CD4-positive, alpha-beta memory T cell (primary cell): ENCODE data around the gene PRKAG3. TPM values are rescaled to one million over a fixed set of nuclear protein-coding genes. Genes with fewer than 3 reads are reported as not detected.

Experiments used
- CTCF ChIA-PET: fragments of 350-600 bp; sonication (Branson Sonifier 250); formaldehyde crosslinking; loops from one replicate; lab custom pipeline; 2021; ENCODE audit warnings: inconsistent platforms; ENCODE audit not compliant: partially characterized antibody; lab: Charles Lee
- POLR2A ChIA-PET: fragments of 350-600 bp; sonication (Branson Sonifier 250); formaldehyde crosslinking; loops from one replicate; lab custom pipeline; 2021; ENCODE audit not compliant: partially characterized antibody; lab: Charles Lee
- DNase-seq, 5 donors: peaks; one replicate each; pipeline versions ENCODE4 v3.0.0 to v3.0.0-alpha.2; 2020 to 2022; ENCODE audit warnings: mixed read lengths in 1 of 5
- H3K27ac ChIP-seq: one replicate; pipeline ENCODE4 v1.7.0; 2013; ENCODE audit warnings: low read depth, low read length
- H3K27me3 ChIP-seq: 2 replicates; pipeline ENCODE4 v1.7.0; 2013; ENCODE audit warnings: mild to moderate bottlenecking, low read length, moderate library complexity; ENCODE audit not compliant: insufficient read depth
- H3K36me3 ChIP-seq: 2 replicates; pipeline ENCODE4 v1.7.0; 2013; ENCODE audit warnings: mild to moderate bottlenecking, low read length, moderate library complexity; ENCODE audit not compliant: insufficient read depth
- H3K4me1 ChIP-seq: 2 replicates; pipeline ENCODE4 v1.7.0; 2013; ENCODE audit warnings: mild to moderate bottlenecking, low read length, moderate library complexity; ENCODE audit not compliant: insufficient read depth
- H3K4me3 ChIP-seq, 2 donors: one replicate each; pipeline ENCODE4 v1.7.0; 2013; ENCODE audit warnings: low read length in 2 of 2, mild to moderate bottlenecking in 1 of 2
- H3K9me3 ChIP-seq, 2 donors: one replicate each; pipeline ENCODE4 v1.7.0; 2013; ENCODE audit warnings: low read length in 2 of 2, control low read depth in 1 of 2; ENCODE audit not compliant: control insufficient read depth in 1 of 2
- H3K27ac Mint-ChIP-seq, 7 donors: one replicate each; pipeline ENCODE4 v1.8.0; 2020 to 2021; ENCODE audit warnings: mixed read lengths in 7 of 7, mild to moderate bottlenecking in 6 of 7, inconsistent platforms in 3 of 7, moderate library complexity in 3 of 7
- H3K27me3 Mint-ChIP-seq, 2 donors: one replicate each; pipeline ENCODE4 v1.8.0; 2020 to 2021; ENCODE audit warnings: mixed read lengths in 2 of 2
- H3K36me3 Mint-ChIP-seq, 2 donors: one replicate each; pipeline ENCODE4 v1.8.0; 2020 to 2021; ENCODE audit warnings: mixed read lengths in 2 of 2, inconsistent platforms in 1 of 2, mild to moderate bottlenecking in 1 of 2
- H3K4me1 Mint-ChIP-seq, 4 donors: one replicate each; pipeline ENCODE4 v1.8.0; 2020 to 2021; ENCODE audit warnings: mixed read lengths in 4 of 4, mild to moderate bottlenecking in 1 of 4
- H3K4me3 Mint-ChIP-seq, 8 donors: one replicate each; pipeline ENCODE4 v1.8.0; 2020 to 2021; ENCODE audit warnings: mixed read lengths in 8 of 8, mild to moderate bottlenecking in 7 of 8, moderate library complexity in 6 of 8, inconsistent platforms in 3 of 8
- H3K9me3 Mint-ChIP-seq, 8 donors: one replicate each; pipeline ENCODE4 v1.8.0; 2020 to 2021; ENCODE audit warnings: mixed read lengths in 8 of 8, mild to moderate bottlenecking in 5 of 8, inconsistent platforms in 3 of 8, moderate library complexity in 1 of 8
- intact Hi-C: fragments of 100-400 bp; cut with micrococcal nuclease; formaldehyde crosslinking; loops from one replicate; pipeline ENCODE4 v1.15.1; 2023
- polyA plus RNA-seq, 2 donors: library from polyadenylated mRNA; unstranded; fragments of 300-500 nt; fragmentation: Illumina TruSeq; gene quantifications; one replicate each; pipeline ENCODE4 v1.2.3, GENCODE V29; 2021
- total RNA-seq, 2 experiments: library from RNA; stranded (reverse); gene quantifications; one replicate each; pipeline ENCODE4 v1.2.3, GENCODE V29; 2021

PRKAG3 gene
- total RNA-seq (not detected), polyA plus RNA-seq (not detected)

- Histone ChIP-seq H3K27ac (no peak within 1 kb of the TSS), H3K36me3 (no peaks in the 10 kb centered on the region), H3K9me3 (no peaks in the 10 kb centered on the region), H3K4me1 (no peaks in the 10 kb centered on the region), H3K27me3 (no peaks in the 10 kb centered on the region), H3K4me3 (no peak within 1 kb of the TSS)
- peak within 1 kb of the TSS in 2 of 7 donors; percentile 48 to 68 for H3K27ac Mint-ChIP-seq
- H3K4me3 Mint-ChIP-seq: no peak within 1 kb of the TSS
- CTCF ChIA-PET: no interaction called here
- no peaks in the 10 kb centered on the region for H3K4me1 Mint-ChIP-seq
- no peak for DNase-seq
- intact Hi-C loops: no loop called here
- H3K27me3 Mint-ChIP-seq: peaks cover 27 to 44% of the 10 kb centered on the region in 2 donors
- H3K36me3 Mint-ChIP-seq: no peaks in the 10 kb centered on the region
- POLR2A ChIA-PET: no interaction called here
- H3K9me3 Mint-ChIP-seq: peaks cover 0 to 3% (median 0%) of the 10 kb centered on the region in 8 donors
Observed at GRCh38 chr2:218831378-218831990, at the start of gene PRKAG3. TSS of gene PRKAG3 (minus strand) at chr2:218831803.

GRCh38 chr2:218880859-218881594, 49.4 kb upstream of the PRKAG3 start:
- CTCF ChIA-PET: interaction anchor here (0.6 to 16.6 kb wide), 3 partner anchors 17 to 588 kb away, joined by 4 to 1167 read pairs (median 91); no protein-coding TSS in a partner anchor
- peaks cover 73% of the 10 kb centered on the region for H3K4me1 ChIP-seq

GRCh38 chr2:218880102-218880858, 48.7 kb upstream of the PRKAG3 start, which contains the start of gene WNT10A:
TSS of gene WNT10A (plus strand) at chr2:218880852. CDS start at chr2:218880996, 144 bp downstream.
- peak within 1 kb of the TSS; percentile 96 to 98 (median 97) for H3K27ac Mint-ChIP-seq
- ChIA-PET CTCF (interaction anchor here (0.6 to 16.6 kb wide), 5 partner anchors 7 to 587 kb away, joined by 4 to 1167 read pairs (median 87); no protein-coding TSS in a partner anchor), POLR2A (interaction anchor here (0.5 to 16.5 kb wide), 10 partner anchors 8 to 414 kb away, joined by 3 to 667 read pairs (median 4); partner anchors contain the start of gene TTLL4)
- Histone ChIP-seq H3K27me3 (no peaks in the 10 kb centered on the region), H3K9me3 (no peaks in the 10 kb centered on the region), H3K4me3 (peak within 1 kb of the TSS; percentile 44 to 77), H3K27ac (peak within 1 kb of the TSS; percentile 75), H3K4me1 (peaks cover 66% of the 10 kb centered on the region), H3K36me3 (no peaks in the 10 kb centered on the region)
- peaks cover 0 to 6% of the 10 kb centered on the region in 2 donors for H3K36me3 Mint-ChIP-seq
- H3K9me3 Mint-ChIP-seq: no peaks in the 10 kb centered on the region
- peaks cover 4 to 9% of the 10 kb centered on the region in 2 donors for H3K27me3 Mint-ChIP-seq
- H3K4me1 Mint-ChIP-seq: peaks cover 38 to 63% (median 55%) of the 10 kb centered on the region in 4 donors
- peak within 1 kb of the TSS; percentile 87 to 97 (median 92) for H3K4me3 Mint-ChIP-seq
- intact Hi-C loops: loop anchor here (1.0 kb wide), 3 partner anchors 12 to 170 kb away; partner anchors contain the start of gene TTLL4
- DNase-seq: peak; percentile 85 to 97 (median 87)

More at GRCh38 chr2:218880859-218881594, 49.4 kb upstream of the PRKAG3 start:
- H3K36me3 Mint-ChIP-seq: peaks cover 0 to 6% of the 10 kb centered on the region in 2 donors
- Histone ChIP-seq H3K9me3 (no peaks in the 10 kb centered on the region), H3K27me3 (no peaks in the 10 kb centered on the region), H3K4me3 (peak overlapping the region; percentile 43 to 77), H3K27ac (peak overlapping the region; percentile 75), H3K36me3 (no peaks in the 10 kb centered on the region)
- peak overlapping the region; percentile 67 to 97 (median 93) for H3K27ac Mint-ChIP-seq
- DNase-seq: peak in 1 of 5 donors; percentile 64
- intact Hi-C loops: loop anchor here (1.0 kb wide), 3 partner anchors 11 to 171 kb away; partner anchors contain the start of gene TTLL4
- peaks cover 41 to 71% (median 59%) of the 10 kb centered on the region in 4 donors for H3K4me1 Mint-ChIP-seq
- POLR2A ChIA-PET: interaction anchor here (0.5 to 16.5 kb wide), 9 partner anchors 7 to 414 kb away, joined by 3 to 667 read pairs (median 4); partner anchors contain the start of gene TTLL4
- peaks cover 2 to 5% of the 10 kb centered on the region in 2 donors for H3K27me3 Mint-ChIP-seq
- H3K9me3 Mint-ChIP-seq: no peaks in the 10 kb centered on the region
- peak overlapping the region; percentile 67 to 95 (median 86) for H3K4me3 Mint-ChIP-seq

- ChIA-PET POLR2A (interaction anchor here (1.0 to 16.5 kb wide), 7 partner anchors 8 to 209 kb away, joined by 3 to 667 read pairs (median 7); partner anchors contain the start of gene TTLL4), CTCF (interaction anchor here (1.3 to 16.6 kb wide), 4 partner anchors 7 to 415 kb away, joined by 4 to 1167 read pairs (median 89); no protein-coding TSS in a partner anchor)
- H3K4me1 ChIP-seq: peaks cover 61% of the 10 kb centered on the region
- H3K4me1 Mint-ChIP-seq: peaks cover 35 to 60% (median 49%) of the 10 kb centered on the region in 4 donors
- peaks cover 0 to 6% of the 10 kb centered on the region in 2 donors for H3K36me3 Mint-ChIP-seq
- H3K27ac ChIP-seq: peak overlapping the region; percentile 75
- H3K9me3 Mint-ChIP-seq: no peaks in the 10 kb centered on the region
- H3K9me3 ChIP-seq: no peaks in the 10 kb centered on the region
- intact Hi-C loops: loop anchor here (1.0 kb wide), 3 partner anchors 13 to 169 kb away; partner anchors contain the start of gene TTLL4
- DNase-seq: no peak
- H3K27ac Mint-ChIP-seq: peak overlapping the region; percentile 95 to 98 (median 97)
- no peaks in the 10 kb centered on the region for H3K36me3 ChIP-seq
- H3K4me3 ChIP-seq: peak overlapping the region; percentile 44 to 77
- H3K27me3 Mint-ChIP-seq: peaks cover 5 to 10% of the 10 kb centered on the region in 2 donors
- peak overlapping the region; percentile 87 to 97 (median 92) for H3K4me3 Mint-ChIP-seq
- peaks cover 1% of the 10 kb centered on the region for H3K27me3 ChIP-seq
Observed at GRCh38 chr2:218879776-218880101, 48.1 kb upstream of the PRKAG3 start.

- H3K4me3 Mint-ChIP-seq: peak overlapping the region; percentile 87 to 97 (median 92)
- H3K27ac ChIP-seq: peak overlapping the region; percentile 75
- peak overlapping the region; percentile 95 to 98 (median 97) for H3K27ac Mint-ChIP-seq
- no peaks in the 10 kb centered on the region for H3K9me3 ChIP-seq
- H3K36me3 ChIP-seq: no peaks in the 10 kb centered on the region
- ChIA-PET POLR2A (interaction anchor here (1.0 to 16.5 kb wide), 5 partner anchors 9 to 208 kb away, joined by 3 to 667 read pairs (median 8); partner anchors contain the start of gene TTLL4), CTCF (interaction anchor here (1.3 to 16.6 kb wide), 4 partner anchors 8 to 416 kb away, joined by 4 to 1167 read pairs (median 89); no protein-coding TSS in a partner anchor)
- peaks cover 10 to 15% of the 10 kb centered on the region in 2 donors for H3K27me3 Mint-ChIP-seq
- H3K27me3 ChIP-seq: peaks cover 7% of the 10 kb centered on the region
- H3K4me1 Mint-ChIP-seq: peaks cover 31 to 60% (median 45%) of the 10 kb centered on the region in 4 donors
- H3K4me1 ChIP-seq: peaks cover 55% of the 10 kb centered on the region
- intact Hi-C loops: no loop called here
- peaks cover 0 to 6% of the 10 kb centered on the region in 2 donors for H3K36me3 Mint-ChIP-seq
- no peak for DNase-seq
- no peaks in the 10 kb centered on the region for H3K9me3 Mint-ChIP-seq
- peak overlapping the region in 1 of 2 donors; percentile 77 for H3K4me3 ChIP-seq
Observed at GRCh38 chr2:218878926-218879761, 47.5 kb upstream of the PRKAG3 start.
